Measurements from ENCODE around the gene S100A3. TPM values are rescaled to one million over a fixed set of nuclear protein-coding genes. Genes with fewer than 3 reads are reported as not detected.

Gene S100A3, protein sequence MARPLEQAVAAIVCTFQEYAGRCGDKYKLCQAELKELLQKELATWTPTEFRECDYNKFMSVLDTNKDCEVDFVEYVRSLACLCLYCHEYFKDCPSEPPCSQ
- total RNA-seq (2022; extraction: Qiagen RNA extraction) = 93.8 to 105 TPM (median 100 TPM) in 5 replicates

DNA sequence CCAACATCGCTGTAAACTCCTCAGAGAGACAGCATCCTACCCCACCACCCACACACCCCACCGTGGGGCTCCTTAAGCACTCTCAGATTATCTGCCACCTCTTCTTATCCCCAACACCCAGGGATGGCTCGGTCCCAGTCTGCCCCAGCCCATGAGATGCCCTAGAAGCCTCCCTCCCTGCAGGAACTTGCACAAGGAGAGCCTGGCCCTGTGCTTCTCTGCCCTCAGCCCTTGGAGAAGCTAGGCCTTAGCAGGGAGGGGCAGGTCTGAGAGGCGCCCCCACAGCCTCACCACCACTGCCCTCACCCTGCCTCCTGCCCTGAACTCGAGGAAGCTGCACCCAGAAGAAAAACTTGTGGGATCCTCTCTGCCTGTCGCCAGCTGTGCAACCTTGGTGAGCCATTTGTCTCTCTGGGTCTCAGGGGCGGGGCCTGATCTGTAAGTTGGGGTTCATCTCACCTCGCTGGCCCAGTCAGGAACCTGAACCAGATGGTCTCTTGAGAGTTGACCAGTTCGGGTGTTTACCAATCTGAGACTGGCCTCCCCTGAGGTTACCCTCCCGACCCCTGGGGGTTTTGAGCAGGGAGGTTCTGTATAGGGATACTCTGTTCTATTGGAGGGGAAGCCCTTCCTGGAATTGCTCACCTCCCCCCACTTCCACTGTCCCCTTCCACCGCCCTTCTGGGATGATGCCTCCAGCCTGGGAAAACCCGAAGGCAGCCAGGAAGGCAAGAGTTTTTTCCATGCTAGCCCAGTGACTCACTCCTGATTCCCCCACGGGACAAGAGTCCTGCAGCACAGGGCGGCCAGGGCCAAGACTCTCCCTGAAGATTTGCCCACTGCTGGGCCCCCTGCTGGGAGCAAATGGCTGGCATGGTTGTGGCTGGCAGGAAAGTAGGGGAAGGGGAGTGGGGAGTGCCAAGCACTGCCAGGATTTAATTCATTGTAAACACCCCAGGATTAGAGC is at the start of gene S100A3:
Gene S100A3, minus strand, starts transcription at position 537 of the 967 bp plus-strand sequence. CDS start 773 bp downstream, outside the sequence.

DNA sequence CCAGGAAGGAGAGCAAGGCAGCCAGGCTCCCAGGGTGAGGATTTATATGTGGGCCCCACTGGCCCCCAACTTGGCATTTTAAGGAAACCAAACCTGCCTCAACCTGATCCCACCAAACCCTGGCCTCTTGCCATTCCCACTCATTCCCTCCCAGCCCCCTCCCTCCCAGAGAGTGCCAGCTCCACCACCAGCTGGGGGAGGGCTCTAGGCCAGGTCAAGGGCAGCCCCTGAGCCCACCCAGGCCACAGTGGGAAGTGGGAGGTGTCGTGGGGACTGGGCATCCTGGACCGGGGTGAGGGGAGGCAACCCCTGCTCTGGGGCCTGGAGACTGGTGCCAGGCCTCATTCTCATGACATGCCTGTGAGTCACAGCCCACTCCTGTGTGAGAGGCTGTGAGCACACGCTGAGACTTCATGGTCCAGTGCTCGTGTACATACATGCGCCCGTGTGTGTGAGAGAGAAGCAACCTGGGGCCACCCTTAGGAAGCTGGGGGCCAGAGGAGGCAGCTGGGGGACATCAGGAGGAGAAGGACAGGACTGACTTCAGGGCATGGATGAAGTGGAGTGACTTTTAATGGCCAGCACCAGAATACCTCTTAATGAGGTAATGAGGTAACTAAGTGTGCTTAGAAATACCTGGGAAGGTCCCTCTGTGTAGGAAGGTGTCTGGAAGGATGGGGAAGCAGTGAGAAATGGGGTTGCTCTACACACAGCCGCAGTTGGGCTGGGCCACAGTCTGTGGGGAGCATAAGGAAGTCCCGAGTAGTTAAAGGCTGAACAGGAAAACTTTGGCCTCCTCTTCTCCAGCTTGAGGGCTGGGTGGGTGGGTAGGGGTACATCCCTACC is 16.7 kb upstream of the S100A3 start, which contains the start of gene S100A2:
Gene S100A2, minus strand, starts transcription at position 316 of the 846 bp plus-strand sequence. CDS start 1,967 bp downstream, outside the sequence.

DNA sequence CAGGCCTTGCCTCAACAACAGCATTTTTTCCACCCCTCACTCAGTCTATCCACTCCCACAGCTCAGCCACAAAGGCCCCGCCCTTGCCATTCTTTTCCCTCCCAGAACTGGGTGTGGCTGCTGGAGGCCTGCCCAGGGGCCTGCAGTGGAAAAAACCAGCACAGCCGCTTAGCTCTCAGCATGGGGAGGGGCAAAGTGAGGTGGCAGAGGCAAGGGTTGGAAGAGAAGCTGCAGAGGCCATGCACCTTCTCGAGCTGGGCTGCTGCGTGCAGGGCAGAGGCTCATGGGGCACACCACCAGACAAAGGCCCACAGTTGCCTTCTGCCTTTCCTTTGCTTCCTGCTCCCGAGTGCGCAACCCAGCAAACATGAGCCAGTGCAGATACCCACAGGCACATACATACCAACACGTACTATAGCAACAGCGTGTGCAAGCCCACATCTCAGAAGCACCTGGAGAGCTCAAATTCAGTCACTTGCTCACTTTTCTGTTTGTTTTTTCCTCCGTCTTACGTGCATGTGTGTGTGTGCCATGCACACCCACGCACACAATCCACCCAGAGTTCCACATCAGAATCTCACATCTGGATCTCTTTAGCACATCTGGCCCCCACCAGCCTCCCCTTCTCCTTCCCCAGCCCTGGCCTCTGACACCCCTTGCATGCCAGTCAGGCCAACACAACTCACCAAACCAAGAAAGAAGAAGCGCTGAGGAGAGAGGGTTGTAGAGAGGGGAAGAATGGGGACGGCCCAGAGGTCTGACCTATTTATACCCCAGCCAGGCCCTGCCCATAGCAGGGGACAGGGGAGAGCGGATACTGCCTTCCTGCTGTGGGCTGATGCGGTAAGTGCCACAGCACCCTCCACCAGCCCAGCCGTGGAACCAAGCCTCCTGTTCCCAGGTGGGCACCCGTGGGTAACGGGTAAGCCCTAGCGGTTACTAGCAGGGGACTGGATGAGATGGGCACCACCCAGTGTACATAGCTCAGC is 3.7 kb downstream of the S100A3 start, which contains the start of gene S100A4:
Gene S100A4, minus strand, starts transcription at position 740 of the 989 bp plus-strand sequence. CDS start 1,012 bp downstream, outside the sequence.

DNA sequence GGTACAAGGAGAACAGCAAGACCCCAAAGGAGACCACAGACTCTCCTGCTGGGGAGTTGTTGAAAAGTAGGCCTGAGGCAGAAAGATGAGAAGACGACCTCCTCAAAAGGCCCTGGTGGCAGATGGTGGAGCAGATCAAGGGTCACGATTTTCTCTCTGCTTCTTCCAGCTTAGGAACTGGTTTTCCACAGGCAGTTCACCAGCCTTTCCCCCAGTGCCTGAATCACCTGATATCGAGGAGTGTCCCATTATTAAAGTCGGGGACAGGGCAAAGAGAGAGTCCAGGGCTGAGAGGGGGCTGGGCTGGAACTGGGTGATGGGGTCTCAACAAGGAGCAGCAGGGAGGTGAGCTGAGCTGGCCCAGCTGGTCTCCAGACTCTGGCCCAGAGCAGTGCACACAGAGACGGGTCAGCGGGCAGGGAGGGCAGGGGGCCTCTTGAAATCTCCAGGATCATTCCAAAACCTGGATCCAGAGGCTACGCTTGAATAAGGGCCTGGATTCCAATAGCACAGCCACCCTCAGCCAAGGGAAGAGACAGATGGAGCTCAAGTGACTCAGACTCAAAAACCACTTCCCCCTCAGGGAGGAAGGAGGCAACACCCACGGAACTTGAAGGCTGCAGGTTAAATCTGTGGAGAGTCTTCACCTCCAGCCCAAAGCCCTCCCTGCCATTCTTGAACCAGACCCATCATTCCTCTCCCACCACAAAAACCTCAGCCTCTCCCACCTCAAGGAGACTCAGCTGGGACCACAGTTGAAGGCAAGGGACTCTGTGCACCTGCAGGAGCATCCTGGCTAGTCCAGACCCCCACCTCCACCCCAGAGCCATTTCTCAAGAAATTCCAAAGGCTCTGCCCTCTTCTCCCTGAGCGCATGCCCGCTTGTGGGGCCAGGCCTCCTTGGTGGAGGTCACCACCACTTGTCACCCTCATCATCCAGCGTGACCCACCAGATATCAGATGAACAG is 8.4 kb downstream of the S100A3 start, which contains the start of gene S100A5:
Gene S100A5, minus strand, starts transcription at position 541 of the 968 bp plus-strand sequence. CDS start 743 bp downstream, outside the sequence.

DNA sequence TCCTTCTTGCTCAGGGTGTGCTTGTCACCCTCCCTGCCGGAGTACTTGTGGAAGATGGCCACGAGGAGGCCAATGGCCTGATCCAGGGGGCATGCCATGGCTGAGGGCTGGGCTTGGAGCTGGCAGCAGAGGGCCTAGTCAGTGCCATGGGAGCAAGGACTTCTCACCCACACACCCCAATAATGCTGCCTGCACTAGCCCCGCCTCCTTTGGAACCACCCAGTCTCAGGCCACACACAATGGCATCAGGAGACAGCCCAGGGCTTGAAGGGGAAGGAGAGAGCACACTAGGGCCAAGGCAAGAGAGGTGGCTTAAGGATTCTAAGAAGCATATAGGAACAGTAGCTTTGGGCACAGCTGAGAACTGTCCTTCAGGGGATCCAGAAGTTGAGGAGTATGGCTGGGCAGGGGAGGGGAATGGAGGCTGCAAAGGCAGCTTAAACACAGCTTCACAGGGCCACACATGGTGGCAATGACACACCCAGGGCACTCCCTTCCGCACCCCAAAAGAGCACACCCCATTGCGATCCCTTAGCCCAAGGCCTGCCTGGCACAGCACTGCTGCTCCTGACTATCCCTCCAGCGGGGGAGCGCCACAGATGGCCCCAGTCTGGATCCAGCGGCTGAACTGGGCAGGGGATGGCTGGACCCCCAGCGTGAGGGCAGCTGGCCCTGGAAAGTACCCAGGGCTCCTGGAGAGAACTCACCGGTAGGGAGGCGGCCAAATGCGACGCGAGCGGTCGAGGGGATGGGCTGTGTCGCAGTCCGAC is 13.6 kb downstream of the S100A3 start, which contains the start of gene S100A6:
Gene S100A6, minus strand, starts transcription at position 750 of the 770 bp plus-strand sequence. Its CDS starts 652 bp downstream, at position 98.

Other genes starting within 250 kb of the S100A3 start
- gene PGLYRP3, start 236.3 kb downstream of the S100A3 start, total RNA-seq (2022; extraction: Qiagen RNA extraction) = not detected in 5 replicates
- not detected in 5 replicates for gene PGLYRP4, start 200.4 kb downstream of the S100A3 start, total RNA-seq (2022; extraction: Qiagen RNA extraction)
- gene S100A9, start 191.4 kb downstream of the S100A3 start, total RNA-seq (2022; extraction: Qiagen RNA extraction) = 0.36 to 1.1 TPM (median 0.50 TPM) in 5 replicates
- gene S100A12, start 173.6 kb downstream of the S100A3 start, total RNA-seq (2022; extraction: Qiagen RNA extraction) = not detected in 5 replicates
- gene S100A8, start 158.2 kb downstream of the S100A3 start, total RNA-seq (2022; extraction: Qiagen RNA extraction) = not detected in 5 replicates
- gene S100A7A, start 132.7 kb downstream of the S100A3 start, total RNA-seq (2022; extraction: Qiagen RNA extraction) = not detected in 5 replicates
- gene S100A7, start 88.6 kb downstream of the S100A3 start, total RNA-seq (2022; extraction: Qiagen RNA extraction) = not detected in 5 replicates
- gene S100A6, start 13.3 kb downstream of the S100A3 start, total RNA-seq (2022; extraction: Qiagen RNA extraction) = 3,058 to 3,788 TPM (median 3,444 TPM) in 5 replicates
- 0.70 to 1.1 TPM (median 0.81 TPM) in 5 replicates for gene S100A5, start 8.3 kb downstream of the S100A3 start, total RNA-seq (2022; extraction: Qiagen RNA extraction)
- gene S100A4, start 3.5 kb downstream of the S100A3 start, total RNA-seq (2022; extraction: Qiagen RNA extraction) = 1,610 to 1,903 TPM (median 1,713 TPM) in 5 replicates
- gene S100A2, start 16.6 kb upstream of the S100A3 start, total RNA-seq (2022; extraction: Qiagen RNA extraction) = 16.0 to 29.8 TPM (median 24.0 TPM) in 5 replicates
- 447 to 522 TPM (median 509 TPM) in 5 replicates for gene S100A16, start 63.9 kb upstream of the S100A3 start, total RNA-seq (2022; extraction: Qiagen RNA extraction)
- 0.30 to 0.71 TPM (median 0.40 TPM) in 5 replicates for gene S100A14, start 67.1 kb upstream of the S100A3 start, total RNA-seq (2022; extraction: Qiagen RNA extraction)
- gene S100A13, start 78.2 kb upstream of the S100A3 start, total RNA-seq (2022; extraction: Qiagen RNA extraction) = 153 to 182 TPM (median 174 TPM) in 5 replicates
- 0.38 to 0.74 TPM (median 0.61 TPM) in 5 replicates for gene S100A1, start 79.2 kb upstream of the S100A3 start, total RNA-seq (2022; extraction: Qiagen RNA extraction)
- 68.7 to 85.0 TPM (median 79.2 TPM) in 5 replicates for gene CHTOP, start 84.8 kb upstream of the S100A3 start, total RNA-seq (2022; extraction: Qiagen RNA extraction)
- gene SNAPIN, start 109.4 kb upstream of the S100A3 start, total RNA-seq (2022; extraction: Qiagen RNA extraction) = 54.1 to 63.4 TPM (median 57.4 TPM) in 5 replicates
- 260 to 295 TPM (median 261 TPM) in 5 replicates for gene ILF2, start 121.7 kb upstream of the S100A3 start, total RNA-seq (2022; extraction: Qiagen RNA extraction)
- gene NPR1, start 129.4 kb upstream of the S100A3 start, total RNA-seq (2022; extraction: Qiagen RNA extraction) = 0.82 to 1.1 TPM (median 1.0 TPM) in 5 replicates
- gene INTS3, start 178.8 kb upstream of the S100A3 start, total RNA-seq (2022; extraction: Qiagen RNA extraction) = 18.9 to 20.5 TPM (median 20.3 TPM) in 5 replicates
- gene SLC27A3, start 226.1 kb upstream of the S100A3 start, total RNA-seq (2022; extraction: Qiagen RNA extraction) = 0.73 to 2.4 TPM (median 1.3 TPM) in 5 replicates

Data from A549 treated with CORT108297 at 1 μM for 4 hours (cell line).